ENCODE measurements around the gene PIH1D1.

PIH1D1 gene

GRCh38 chr19:49421039-49421877 is 30.4 kb downstream of the PIH1D1 start:
- no peak for DNase-seq (ENCODE audit: low read depth in 1 of 2, low spot score in 1 of 2)

- DNase-seq (ENCODE audit: low read depth in 1 of 2, low spot score in 1 of 2) = no peak
Measured at GRCh38 chr19:49420227-49420626, 31.4 kb downstream of the PIH1D1 start.

DNA sequence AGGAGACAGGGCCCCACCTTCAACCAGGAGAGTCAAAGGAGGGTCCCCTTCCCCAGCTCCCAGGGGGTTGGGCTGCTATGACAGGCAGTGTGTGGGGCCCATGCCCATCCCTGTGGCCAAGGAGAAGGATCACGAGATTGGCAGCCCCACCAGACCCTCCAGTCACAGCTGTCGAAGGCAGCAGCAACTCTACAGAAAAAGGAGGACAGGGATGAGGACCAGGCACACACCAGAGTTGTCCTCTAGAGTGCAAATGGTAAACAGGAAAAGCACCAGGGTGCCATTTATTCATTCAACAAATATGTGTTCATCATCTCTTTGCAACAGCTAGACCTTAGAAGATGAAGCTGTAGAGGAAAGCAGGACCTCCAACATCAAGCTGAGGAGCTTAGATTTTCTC is 32.4 kb downstream of the PIH1D1 start:
- no peak for DNase-seq (ENCODE audit: low read depth in 1 of 2, low spot score in 1 of 2)

GRCh38 chr19:49418511-49418910 is 33.1 kb downstream of the PIH1D1 start:
- no peak for DNase-seq (ENCODE audit: low read depth in 1 of 2, low spot score in 1 of 2)

GRCh38 chr19:49417088-49417487 is 34.5 kb downstream of the PIH1D1 start:
- DNase-seq (ENCODE audit: low read depth in 1 of 2, low spot score in 1 of 2) = no peak

- no peak for DNase-seq (ENCODE audit: low read depth in 1 of 2, low spot score in 1 of 2)
Measured at GRCh38 chr19:49415810-49416200, 35.8 kb downstream of the PIH1D1 start.

DNA sequence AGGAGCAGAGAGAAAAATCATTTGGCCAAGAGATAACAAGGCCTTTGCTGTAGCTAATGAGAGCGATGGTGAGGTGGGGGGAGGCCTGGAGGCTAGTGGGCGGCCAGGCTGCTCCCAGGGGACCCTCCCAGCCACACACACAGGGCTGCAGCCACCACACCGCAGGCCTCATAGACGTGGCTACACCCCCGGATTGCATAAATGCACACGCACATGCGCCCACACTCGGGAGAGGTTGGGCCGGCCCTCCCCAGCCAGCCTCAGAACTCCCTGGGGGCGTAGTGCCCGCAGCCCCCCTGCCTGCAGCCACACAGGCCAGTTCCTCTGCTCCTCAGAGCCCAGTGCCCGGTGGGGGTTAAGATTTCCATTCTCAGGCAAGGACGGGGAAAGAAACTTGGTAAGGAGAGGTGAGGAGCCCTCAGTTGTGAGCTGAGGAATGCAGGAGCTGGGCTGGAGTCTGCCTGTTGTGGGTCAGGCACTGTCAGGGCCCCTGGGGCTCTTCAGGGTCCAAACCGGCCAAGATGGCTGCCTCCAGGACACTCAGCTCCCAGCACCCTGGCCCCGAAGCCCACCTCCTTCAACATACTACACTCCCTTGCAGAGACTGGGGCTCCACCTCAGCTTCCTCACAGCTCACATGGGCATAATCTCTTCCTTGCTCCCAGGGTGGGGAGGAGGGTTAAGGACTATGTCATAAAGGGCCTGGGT is 36.4 kb downstream of the PIH1D1 start:
- DNase-seq (ENCODE audit: low read depth in 1 of 2, low spot score in 1 of 2) = no peak

DNA sequence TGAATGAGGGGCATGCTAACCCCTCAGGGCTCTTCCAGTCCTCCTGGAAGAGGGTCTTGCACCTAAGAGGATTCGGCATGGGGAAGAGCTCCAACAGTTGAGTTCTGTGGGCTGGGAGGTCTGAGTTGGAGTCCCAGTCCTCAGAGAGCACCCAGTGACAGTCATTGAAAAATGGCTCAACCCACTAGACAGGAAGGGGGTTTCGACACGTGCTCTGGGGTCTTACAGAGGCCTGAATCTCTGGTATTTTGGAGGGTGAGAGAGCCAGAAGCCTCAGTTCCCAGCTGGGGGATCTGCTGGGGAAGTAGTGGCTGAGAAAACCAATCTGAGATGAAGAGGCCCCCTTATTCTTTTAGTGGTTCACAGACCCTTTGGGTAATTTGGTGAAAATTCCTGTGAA is 37.4 kb downstream of the PIH1D1 start:
- DNase-seq (ENCODE audit: low read depth in 1 of 2, low spot score in 1 of 2) = no peak

- no peak for DNase-seq (ENCODE audit: low read depth in 1 of 2, low spot score in 1 of 2)
Measured at GRCh38 chr19:49413348-49413747, 38.3 kb downstream of the PIH1D1 start.

DNA sequence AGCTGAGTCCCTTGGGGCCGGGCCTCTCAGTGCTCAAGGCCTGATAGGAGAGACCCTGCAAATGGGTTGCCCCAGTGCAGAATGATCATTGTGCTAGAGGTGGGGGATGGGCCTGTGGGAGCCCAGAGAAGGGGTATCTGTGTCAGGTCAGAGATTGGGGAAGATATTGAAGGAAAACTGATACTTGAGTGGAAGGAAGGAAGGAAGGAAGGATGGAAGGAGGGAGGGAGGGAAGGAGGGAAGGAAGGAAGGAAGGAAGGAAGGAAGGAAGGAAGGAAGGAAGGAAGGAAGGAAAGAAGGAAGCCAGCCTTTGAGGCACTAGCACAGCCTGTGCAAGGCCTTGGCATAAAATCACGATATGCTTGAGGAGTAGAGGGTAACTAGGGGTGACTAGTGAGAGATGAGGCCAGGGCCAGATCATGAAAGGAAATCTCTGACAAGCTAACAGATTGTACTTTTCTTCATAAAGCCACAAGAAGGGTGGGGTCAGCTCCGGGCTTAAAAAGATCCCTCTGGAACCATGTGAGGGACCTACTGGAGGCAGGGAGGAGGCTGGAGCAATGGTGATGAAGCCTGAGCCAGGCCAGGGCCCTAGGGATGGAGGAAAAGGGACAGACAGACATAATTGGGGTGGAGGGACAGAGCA is 39.8 kb downstream of the PIH1D1 start:
- no peak for DNase-seq (ENCODE audit: low read depth in 1 of 2, low spot score in 1 of 2)

GRCh38 chr19:49409441-49410029 is 42.1 kb downstream of the PIH1D1 start:
- no peak for DNase-seq (ENCODE audit: low read depth in 1 of 2, low spot score in 1 of 2)

DNA sequence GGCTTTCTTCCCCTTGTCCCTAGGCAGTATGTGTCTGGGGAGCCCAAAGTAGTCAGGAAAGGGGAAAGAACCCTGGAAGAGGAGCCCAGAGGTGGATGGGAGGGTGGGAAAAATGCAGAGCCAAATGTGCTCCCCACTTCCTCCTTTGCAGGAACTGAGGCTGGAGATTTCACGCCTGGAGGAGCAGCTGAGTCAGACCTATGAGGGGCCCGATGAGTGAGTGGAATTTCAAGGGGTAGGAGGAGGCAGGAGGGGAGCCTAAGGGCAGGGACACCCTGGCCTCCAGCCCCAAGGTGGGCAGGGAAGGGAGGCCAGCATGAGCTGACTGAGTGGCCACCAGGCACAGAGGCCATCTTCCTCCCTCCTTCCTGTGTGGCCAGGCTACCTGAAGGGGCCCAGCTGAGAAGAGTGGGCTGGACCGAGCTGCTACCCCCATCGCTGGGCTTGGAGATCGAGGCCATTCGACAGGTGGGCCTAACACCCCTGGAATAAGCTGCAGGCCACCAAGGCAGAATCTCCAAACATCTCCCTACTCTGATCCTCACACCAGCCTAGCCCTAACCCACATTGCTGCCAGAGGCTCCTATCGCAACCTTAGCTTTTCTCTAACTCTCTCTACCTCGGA is 42.7 kb downstream of the PIH1D1 start:
- no peak for DNase-seq (ENCODE audit: low read depth in 1 of 2, low spot score in 1 of 2)

DNA sequence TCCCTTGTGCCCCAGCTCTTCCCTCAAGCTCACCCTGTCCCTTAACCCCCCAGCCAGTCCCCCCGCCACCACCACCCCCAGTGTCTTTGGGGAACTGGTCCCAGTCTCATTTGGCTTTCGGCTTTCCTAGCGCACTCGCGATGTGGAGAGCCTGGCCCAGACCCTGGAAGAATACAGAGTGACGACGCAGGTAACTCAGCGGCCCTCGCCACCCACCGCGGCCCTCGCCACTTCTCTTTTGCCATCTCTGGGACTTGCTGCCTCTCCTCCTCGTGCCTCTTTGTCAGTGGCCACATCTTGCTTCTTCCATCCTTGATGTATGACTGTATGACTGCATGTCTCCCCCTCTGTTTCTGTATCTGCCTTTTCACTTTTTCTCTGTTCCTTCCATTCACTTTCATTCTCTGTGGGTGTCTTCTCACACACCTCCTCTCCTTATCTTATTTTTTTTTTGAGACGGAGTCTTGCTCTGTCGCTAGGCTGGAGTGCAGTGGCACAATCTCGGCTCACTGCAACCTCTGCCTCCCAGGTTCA is 44.1 kb downstream of the PIH1D1 start:
- no peak for DNase-seq (ENCODE audit: low read depth in 1 of 2, low spot score in 1 of 2)

DNA sequence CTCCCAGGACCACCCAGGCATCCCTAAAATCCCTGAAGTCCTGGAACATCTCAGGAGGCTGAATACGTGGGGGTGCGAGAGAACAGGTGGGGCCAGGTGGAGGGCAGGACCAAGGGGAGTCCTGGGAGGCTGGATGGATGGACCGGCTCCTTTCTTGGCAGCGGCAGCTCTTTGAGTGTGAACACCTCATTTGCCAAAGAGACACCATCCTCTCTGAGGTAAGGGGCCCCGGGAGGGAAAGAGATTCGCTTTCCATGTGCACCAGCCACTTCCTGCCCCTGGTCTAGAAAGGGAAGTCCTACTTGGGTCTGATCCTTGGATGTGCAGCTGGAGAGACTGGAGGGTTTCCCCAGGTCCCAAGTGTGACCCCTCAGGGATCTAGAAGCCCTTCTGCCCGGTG is 44.5 kb downstream of the PIH1D1 start:
- no peak for DNase-seq (ENCODE audit: low read depth in 1 of 2, low spot score in 1 of 2)

GRCh38 chr19:49403404-49404187 is 48.0 kb downstream of the PIH1D1 start:
- no peak for DNase-seq (ENCODE audit: low read depth in 1 of 2, low spot score in 1 of 2)

DNA sequence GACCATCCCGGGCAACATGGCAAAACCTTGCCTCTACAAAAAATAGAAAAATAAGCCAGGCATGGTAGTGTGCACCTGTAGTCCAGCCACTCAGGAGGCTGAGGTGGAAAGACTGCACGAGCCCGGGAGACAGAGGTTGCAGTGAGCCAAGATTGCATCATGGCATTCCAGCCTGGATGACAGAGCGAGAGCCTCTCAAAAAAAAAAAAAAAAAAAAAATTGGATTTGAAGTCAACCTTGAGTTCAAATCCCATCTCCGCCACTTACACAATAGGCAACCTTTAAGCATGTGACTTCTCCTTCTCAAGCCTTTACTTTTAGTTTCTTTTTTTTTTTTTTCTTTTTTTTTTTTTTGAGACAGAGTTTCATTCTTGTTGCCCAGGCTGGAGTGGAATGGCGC is 51.6 kb downstream of the PIH1D1 start:
- DNase-seq (ENCODE audit: low read depth in 1 of 2, low spot score in 1 of 2) = no peak

DNA sequence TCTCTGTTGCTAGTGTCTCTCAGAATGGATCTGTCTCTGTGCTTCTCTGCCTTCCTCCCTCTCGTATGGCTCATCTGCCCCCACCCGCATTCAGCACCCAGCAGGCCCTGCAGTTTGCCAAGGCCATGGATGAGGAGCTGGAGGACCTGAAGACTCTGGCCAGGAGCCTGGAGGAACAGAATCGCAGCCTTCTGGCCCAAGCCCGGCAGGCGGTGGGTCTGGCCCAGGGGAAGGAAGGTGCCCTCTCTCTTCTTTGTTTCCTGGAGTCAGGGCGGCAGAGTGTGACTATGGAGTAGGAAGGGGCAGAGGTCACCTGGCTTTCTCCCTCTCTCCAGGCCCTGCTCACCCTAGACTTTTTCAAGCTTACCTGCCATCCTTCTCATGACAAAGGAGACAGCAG is 52.7 kb downstream of the PIH1D1 start:
- no peak for DNase-seq (ENCODE audit: low read depth in 1 of 2, low spot score in 1 of 2)

GRCh38 chr19:49398001-49398615 is 53.5 kb downstream of the PIH1D1 start:
- DNase-seq (ENCODE audit: low read depth in 1 of 2, low spot score in 1 of 2) = no peak

DNA sequence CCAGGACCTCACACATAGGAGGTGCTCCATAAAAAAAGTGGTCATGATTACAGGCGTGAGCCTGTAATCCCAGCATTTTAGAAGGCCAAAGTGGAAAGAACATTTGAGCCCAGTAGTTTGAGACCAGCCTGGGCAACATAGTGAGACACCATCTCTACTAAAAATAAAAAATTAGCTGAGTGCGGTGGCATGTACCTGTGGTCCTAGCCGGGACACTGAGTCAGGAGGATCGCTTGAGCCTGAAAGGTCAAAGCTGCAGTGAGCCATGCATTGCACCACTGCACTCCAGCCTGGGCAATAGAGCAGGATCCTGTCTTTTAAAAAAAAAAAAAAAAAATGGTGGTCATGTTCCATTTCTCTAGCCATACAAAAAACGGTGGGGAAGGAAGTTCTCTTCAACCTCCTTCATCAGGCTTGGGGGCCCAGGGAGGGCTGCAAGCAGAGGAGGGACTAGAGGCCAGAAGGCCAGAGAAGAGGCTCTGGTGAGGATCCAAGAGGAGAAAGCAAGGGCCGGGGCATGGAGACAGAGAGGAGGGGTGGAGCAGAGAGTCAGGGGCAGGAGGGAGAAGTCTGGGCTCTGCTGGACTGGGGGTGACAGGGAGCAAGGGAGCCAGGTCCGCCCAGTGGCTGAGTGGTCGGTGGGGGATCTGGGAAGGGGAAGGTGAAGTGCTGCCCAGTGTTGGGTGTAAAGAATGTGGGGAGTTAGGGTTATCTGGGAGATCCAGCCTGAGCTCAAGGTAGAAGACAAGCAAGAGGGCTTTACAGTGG is 54.7 kb downstream of the PIH1D1 start:
- no peak for DNase-seq (ENCODE audit: low read depth in 1 of 2, low spot score in 1 of 2)

Measured in activated T-helper 1 cell treated with anti-CD3 and anti-CD28 coated beads, Interleukin-2, amount 50 U/mL, for 16 hours (primary cell).